Astrocyte (in vitro differentiated cells and primary cell): ENCODE measurements around the gene SLC25A22. TPM values are rescaled to one million over a fixed set of nuclear protein-coding genes. Genes with fewer than 3 reads are reported as not detected.
A peak's percentile ranks its signal among the peaks of the same experiment; 100 is the strongest.

Source experiments
- DNase-seq: peaks from one replicate; pipeline ENCODE4 v3.0.0-alpha.2; 2010; ENCODE audit warnings: low read depth
- FAIRE-seq: peaks from 2 replicates; lab custom pipeline; 2011; peaks lifted over from hg19 to GRCh38; lab: Jason Lieb, UNC
- H2AFZ ChIP-seq: 2 replicates; pipeline ENCODE4 v1.6.0; 2012; ENCODE audit warnings: low read depth, low read length, inconsistent platforms
- H3K27ac ChIP-seq: 2 replicates; pipeline ENCODE4 v1.5.1; 2011; ENCODE audit warnings: low read depth, low read length, inconsistent platforms
- H3K27me3 ChIP-seq: 2 replicates; pipeline ENCODE4 v1.6.0; 2011; ENCODE audit warnings: low read length, inconsistent platforms; ENCODE audit not compliant: insufficient read depth
- H3K36me3 ChIP-seq: 2 replicates; pipeline ENCODE4 v1.5.1; 2011; ENCODE audit warnings: low read length, inconsistent platforms; ENCODE audit not compliant: insufficient read depth
- H3K4me1 ChIP-seq: 2 replicates; pipeline ENCODE4 v1.5.1; 2011; ENCODE audit warnings: low read length, inconsistent platforms; ENCODE audit not compliant: insufficient read depth
- H3K4me2 ChIP-seq: 2 replicates; pipeline ENCODE4 v1.6.0; 2012; ENCODE audit warnings: low read length, inconsistent platforms
- H3K4me3 ChIP-seq: 2 replicates; pipeline ENCODE4 v1.5.1; 2011; ENCODE audit warnings: low read depth, mild to moderate bottlenecking, low read length, inconsistent platforms; ENCODE audit not compliant: insufficient read depth
- H3K79me2 ChIP-seq: 2 replicates; pipeline ENCODE4 v1.6.0; 2012; ENCODE audit warnings: mild to moderate bottlenecking, low read length, inconsistent platforms; ENCODE audit not compliant: insufficient read depth
- H3K9ac ChIP-seq: 2 replicates; pipeline ENCODE4 v1.6.0; 2012; ENCODE audit warnings: mild to moderate bottlenecking, low read length, inconsistent platforms
- H3K9me3 ChIP-seq: 2 replicates; pipeline ENCODE4 v1.5.1; 2012; ENCODE audit warnings: low read depth, mild to moderate bottlenecking, low read length, inconsistent platforms; ENCODE audit not compliant: insufficient read depth
- H4K20me1 ChIP-seq: 2 replicates; pipeline ENCODE4 v1.6.0; 2012; ENCODE audit warnings: low read length, inconsistent platforms; ENCODE audit not compliant: insufficient read depth
- H3K27ac Mint-ChIP-seq: one replicate; pipeline ENCODE4 v1.8.0; 2021; ENCODE audit warnings: mild to moderate bottlenecking, mixed read lengths; ENCODE audit not compliant: unreplicated experiment
- H3K27me3 Mint-ChIP-seq: one replicate; pipeline ENCODE4 v1.8.0; 2021; ENCODE audit warnings: low read depth, mixed read lengths; ENCODE audit not compliant: unreplicated experiment
- H3K36me3 Mint-ChIP-seq: one replicate; pipeline ENCODE4 v1.8.0; 2021; ENCODE audit warnings: low read depth, mixed read lengths; ENCODE audit not compliant: unreplicated experiment
- H3K4me1 Mint-ChIP-seq: one replicate; pipeline ENCODE4 v1.8.0; 2021; ENCODE audit warnings: low read depth, mixed read lengths; ENCODE audit not compliant: unreplicated experiment
- H3K4me3 Mint-ChIP-seq: one replicate; pipeline ENCODE4 v1.8.0; 2021; ENCODE audit warnings: mild to moderate bottlenecking, moderate library complexity, mixed read lengths; ENCODE audit not compliant: unreplicated experiment
- H3K9me3 Mint-ChIP-seq: one replicate; pipeline ENCODE4 v1.8.0; 2021; ENCODE audit warnings: mild to moderate bottlenecking, mixed read lengths; ENCODE audit not compliant: unreplicated experiment
- CTCF ChIP-seq: IDR thresholded peaks from 2 replicates; pipeline ENCODE4 v1.5.1; 2011; ENCODE audit warnings: low read depth, mild to moderate bottlenecking, inconsistent platforms, low read length, moderate library complexity; ENCODE audit not compliant: insufficient read depth
- EZH2 ChIP-seq: IDR thresholded peaks from 2 replicates; pipeline ENCODE4 v1.6.1; 2012; ENCODE audit warnings: mild to moderate bottlenecking, low read length, inconsistent platforms; ENCODE audit not compliant: insufficient read depth
- total RNA-seq: library from RNA; stranded (reverse); gene quantifications from 2 replicates; pipeline ENCODE4 v1.2.1, GENCODE V29; 2021

Gene SLC25A22
- total RNA-seq, 1 donor from 2014 or later = 21.4 TPM

GRCh38 chr11:831961-832528 lies 34.0 kb upstream of the SLC25A22 start:
- no peak for DNase-seq
- no peaks in the 10 kb centered on the region for H3K36me3 Mint-ChIP-seq
- no peak for FAIRE-seq
- H4K20me1 ChIP-seq = peaks cover 54% of the 10 kb centered on the region
- H3K4me3 Mint-ChIP-seq = peak overlapping the region; percentile 74
- H3K27ac ChIP-seq = peak overlapping the region; percentile 37
- peak overlapping the region; percentile 56 for H2AFZ ChIP-seq
- no peaks in the 10 kb centered on the region for H3K9me3 ChIP-seq
- peak overlapping the region; percentile 59 for H3K4me3 ChIP-seq
- peaks cover 5% of the 10 kb centered on the region for H3K27me3 Mint-ChIP-seq
- H3K4me2 ChIP-seq = peak overlapping the region; percentile 96
- peak overlapping the region; percentile 58 for H3K27ac Mint-ChIP-seq
- TF ChIP-seq CTCF = no peak
- no peak for TF ChIP-seq EZH2
- peak overlapping the region; percentile 74 for H3K9ac ChIP-seq
- peaks cover 3% of the 10 kb centered on the region for H3K36me3 ChIP-seq
- peaks cover 65% of the 10 kb centered on the region for H3K4me1 ChIP-seq
- H3K9me3 Mint-ChIP-seq = no peaks in the 10 kb centered on the region
- H3K4me1 Mint-ChIP-seq = peaks cover 11% of the 10 kb centered on the region
- H3K79me2 ChIP-seq = peaks cover 42% of the 10 kb centered on the region
- no peaks in the 10 kb centered on the region for H3K27me3 ChIP-seq

- peak overlapping the region; percentile 74 for H3K9ac ChIP-seq
- H3K9me3 ChIP-seq = no peaks in the 10 kb centered on the region
- no peaks in the 10 kb centered on the region for H3K36me3 ChIP-seq
- peaks cover 11% of the 10 kb centered on the region for H3K4me1 Mint-ChIP-seq
- H3K36me3 Mint-ChIP-seq = no peaks in the 10 kb centered on the region
- FAIRE-seq (no peak), DNase-seq (no peak)
- H3K4me2 ChIP-seq = peak overlapping the region; percentile 96
- no peak for TF ChIP-seq CTCF
- no peak for TF ChIP-seq EZH2
- no peaks in the 10 kb centered on the region for H3K9me3 Mint-ChIP-seq
- peaks cover 58% of the 10 kb centered on the region for H3K4me1 ChIP-seq
- peak overlapping the region; percentile 71 for H3K4me3 Mint-ChIP-seq
- peak overlapping the region; percentile 2 for H3K4me3 ChIP-seq
- H2AFZ ChIP-seq = no peak overlapping the region
- H3K79me2 ChIP-seq = peaks cover 35% of the 10 kb centered on the region
- H3K27me3 Mint-ChIP-seq = peaks cover 9% of the 10 kb centered on the region
- H3K27ac ChIP-seq = peak overlapping the region; percentile 37
- H3K27ac Mint-ChIP-seq = peak overlapping the region; percentile 58
- peaks cover 47% of the 10 kb centered on the region for H4K20me1 ChIP-seq
- no peaks in the 10 kb centered on the region for H3K27me3 ChIP-seq
These were observed 33.2 kb upstream of the SLC25A22 start for GRCh38 chr11:831118-831864.
